Measurements from ENCODE around the gene STXBP1. TPM values are rescaled to one million over a fixed set of nuclear protein-coding genes. Genes with fewer than 3 reads are reported as not detected.

Gene STXBP1
- 10 to 100 TPM; 19.8 to 21.7 TPM for total RNA-seq

GRCh38 chr9:127611899-127612790 is at the start of gene STXBP1:
Gene STXBP1 (plus strand): TSS chr9:127612277. CDS start chr9:127612404, 127 bp downstream.
- POLR2A ChIA-PET = interaction anchor here (0.6 to 1.6 kb wide), 5 partner anchors 16 to 304 kb away, joined by 3 to 7 read pairs (median 3); partner anchors contain the start of gene TOR2A
- peaks cover 48% of the 10 kb centered on the region for H3K27me3 Mint-ChIP-seq
- H3K27ac Mint-ChIP-seq = peak within 1 kb of the TSS; percentile 79

GRCh38 chr9:127562279-127562796 is 49.7 kb upstream of the STXBP1 start:
- POLR2A ChIA-PET = no interaction called here
- ATAC-seq (ENCODE audit: low read depth) (no peak), DNase-seq (no peak)
- Mint-ChIP-seq H3K4me3 (no peak overlapping the region), H3K27ac (no peak overlapping the region), H3K36me3 (peaks cover 32% of the 10 kb centered on the region), H3K27me3 (no peaks in the 10 kb centered on the region), H3K9me3 (no peaks in the 10 kb centered on the region), H3K4me1 (peaks cover 58% of the 10 kb centered on the region)

More at GRCh38 chr9:127611899-127612790, at the start of gene STXBP1:
- Mint-ChIP-seq H3K4me3 (peak within 1 kb of the TSS; percentile 95), H3K4me1 (peaks cover 30% of the 10 kb centered on the region), H3K9me3 (no peaks in the 10 kb centered on the region), H3K36me3 (no peaks in the 10 kb centered on the region)
- ATAC-seq (ENCODE audit: low read depth) = peak; percentile 77
- peak; percentile 95 for DNase-seq

GRCh38 chr9:127562841-127563401 is 49.2 kb upstream of the STXBP1 start:
- peaks cover 60% of the 10 kb centered on the region for H3K4me1 Mint-ChIP-seq
- POLR2A ChIA-PET = no interaction called here
- ATAC-seq (ENCODE audit: low read depth) (no peak), DNase-seq (no peak)
- H3K9me3 Mint-ChIP-seq = no peaks in the 10 kb centered on the region
- no peak overlapping the region for H3K27ac Mint-ChIP-seq
- H3K4me3 Mint-ChIP-seq = no peak overlapping the region
- no peaks in the 10 kb centered on the region for H3K27me3 Mint-ChIP-seq
- H3K36me3 Mint-ChIP-seq = peaks cover 32% of the 10 kb centered on the region

GRCh38 chr9:127563579-127563978 is 48.5 kb upstream of the STXBP1 start:
- DNase-seq (no peak), ATAC-seq (ENCODE audit: low read depth) (no peak)
- Mint-ChIP-seq H3K27ac (no peak overlapping the region), H3K4me1 (peaks cover 59% of the 10 kb centered on the region), H3K4me3 (no peak overlapping the region), H3K27me3 (no peaks in the 10 kb centered on the region), H3K9me3 (no peaks in the 10 kb centered on the region), H3K36me3 (peaks cover 30% of the 10 kb centered on the region)
- POLR2A ChIA-PET = no interaction called here

GRCh38 chr9:127565231-127565630 is 46.8 kb upstream of the STXBP1 start:
- H3K4me1 Mint-ChIP-seq = peaks cover 54% of the 10 kb centered on the region
- peaks cover 20% of the 10 kb centered on the region for H3K36me3 Mint-ChIP-seq

GRCh38 chr9:127566351-127567001 is 45.6 kb upstream of the STXBP1 start:
- ATAC-seq (ENCODE audit: low read depth) (no peak), DNase-seq (no peak)
- Mint-ChIP-seq H3K4me3 (peak overlapping the region; percentile 73), H3K27me3 (no peaks in the 10 kb centered on the region), H3K36me3 (peaks cover 15% of the 10 kb centered on the region), H3K9me3 (no peaks in the 10 kb centered on the region), H3K4me1 (peaks cover 46% of the 10 kb centered on the region), H3K27ac (no peak overlapping the region)
- POLR2A ChIA-PET = interaction anchor here (4.6 kb wide), 1 partner anchor 9 kb away, joined by 84 read pairs; no protein-coding TSS in a partner anchor

More at GRCh38 chr9:127565231-127565630, 46.8 kb upstream of the STXBP1 start:
- H3K9me3 Mint-ChIP-seq = no peaks in the 10 kb centered on the region
- DNase-seq = no peak
- POLR2A ChIA-PET = interaction anchor here (1.2 kb wide), 1 partner anchor 9 kb away, joined by 5 read pairs; no protein-coding TSS in a partner anchor
- no peak for ATAC-seq (ENCODE audit: low read depth)
- no peak overlapping the region for H3K27ac Mint-ChIP-seq
- H3K4me3 Mint-ChIP-seq = no peak overlapping the region
- H3K27me3 Mint-ChIP-seq = no peaks in the 10 kb centered on the region

- ATAC-seq (ENCODE audit: low read depth) = no peak
- POLR2A ChIA-PET = interaction anchor here (1.3 to 4.6 kb wide), 3 partner anchors 10 to 168 kb away, joined by 3 to 84 read pairs (median 7); partner anchors contain the start of gene TOR2A
- peak overlapping the region; percentile 40 for H3K27ac Mint-ChIP-seq
These were observed 44.9 kb upstream of the STXBP1 start for GRCh38 chr9:127567035-127567729.

GRCh38 chr9:127567730-127568617 is 44.1 kb upstream of the STXBP1 start:
- DNase-seq (peak; percentile 53), ATAC-seq (ENCODE audit: low read depth) (no peak)
- Mint-ChIP-seq H3K4me1 (peaks cover 43% of the 10 kb centered on the region), H3K27ac (peak overlapping the region; percentile 40), H3K4me3 (peak overlapping the region; percentile 73), H3K27me3 (no peaks in the 10 kb centered on the region), H3K36me3 (peaks cover 11% of the 10 kb centered on the region), H3K9me3 (no peaks in the 10 kb centered on the region)
- POLR2A ChIA-PET = interaction anchor here (1.1 to 4.6 kb wide), 5 partner anchors 11 to 498 kb away, joined by 3 to 84 read pairs (median 3); partner anchors contain the start of gene TOR2A

More at GRCh38 chr9:127567035-127567729, 44.9 kb upstream of the STXBP1 start:
- DNase-seq = no peak
- H3K9me3 Mint-ChIP-seq = no peaks in the 10 kb centered on the region
- peaks cover 14% of the 10 kb centered on the region for H3K36me3 Mint-ChIP-seq
- no peaks in the 10 kb centered on the region for H3K27me3 Mint-ChIP-seq
- peaks cover 41% of the 10 kb centered on the region for H3K4me1 Mint-ChIP-seq
- peak overlapping the region; percentile 73 for H3K4me3 Mint-ChIP-seq

- peaks cover 10% of the 10 kb centered on the region for H3K36me3 Mint-ChIP-seq
- H3K4me1 Mint-ChIP-seq = peaks cover 43% of the 10 kb centered on the region
- peak; percentile 3 for ATAC-seq (ENCODE audit: low read depth)
- DNase-seq = no peak
- peak overlapping the region; percentile 73 for H3K4me3 Mint-ChIP-seq
- H3K27ac Mint-ChIP-seq = no peak overlapping the region
- no peaks in the 10 kb centered on the region for H3K27me3 Mint-ChIP-seq
- POLR2A ChIA-PET = interaction anchor here (1.1 to 4.6 kb wide), 5 partner anchors 10 to 497 kb away, joined by 3 to 84 read pairs (median 3); partner anchors contain the start of gene TOR2A
- H3K9me3 Mint-ChIP-seq = no peaks in the 10 kb centered on the region
These were observed 43.5 kb upstream of the STXBP1 start for GRCh38 chr9:127568618-127568970.

- ATAC-seq (ENCODE audit: low read depth) = peak; percentile 75
- H3K9me3 Mint-ChIP-seq = no peaks in the 10 kb centered on the region
- H3K27ac Mint-ChIP-seq = peak overlapping the region; percentile 99
- peak; percentile 89 for DNase-seq
- POLR2A ChIA-PET = interaction anchor here (0.6 to 4.6 kb wide), 14 partner anchors 8 to 497 kb away, joined by 3 to 84 read pairs (median 4); partner anchors contain the start of genes PTRH1, TOR2A and TTC16
- H3K4me1 Mint-ChIP-seq = peaks cover 48% of the 10 kb centered on the region
- no peaks in the 10 kb centered on the region for H3K27me3 Mint-ChIP-seq
- H3K36me3 Mint-ChIP-seq = peaks cover 10% of the 10 kb centered on the region
- H3K4me3 Mint-ChIP-seq = peak overlapping the region; percentile 93
These were observed 42.8 kb upstream of the STXBP1 start for GRCh38 chr9:127568971-127569885.
